Mononuclear cell (primary cell): ENCODE data around the gene WNT3A. TPM values are rescaled to one million over a fixed set of nuclear protein-coding genes. Genes with fewer than 3 reads are reported as not detected.

Experiments used
- H3K27me3 ChIP-seq: 2 replicates; pipeline ENCODE4 v1.6.0; 2011; ENCODE audit warnings: low read length, control low read depth; ENCODE audit not compliant: insufficient read depth
- H3K4me1 ChIP-seq: 2 replicates; pipeline ENCODE4 v1.5.1; 2011; ENCODE audit warnings: mild to moderate bottlenecking, low read length, control low read depth; ENCODE audit not compliant: insufficient read depth
- H3K4me3 ChIP-seq: 2 replicates; pipeline ENCODE4 v1.5.1; 2011; ENCODE audit warnings: mild to moderate bottlenecking, low read length, moderate library complexity
- H3K9me3 ChIP-seq: 2 replicates; pipeline ENCODE4 v1.5.1; 2011; ENCODE audit warnings: low read depth, mild to moderate bottlenecking, control low read depth, low read length
- total RNA-seq: library from RNA; depleted of rRNA; stranded (reverse); fragments of >200 nt; gene quantifications from one replicate; pipeline ENCODE4 v1.2.3, GENCODE V29; 2012

WNT3A gene
- total RNA-seq, 1 donor, result not detected

GRCh38 chr1:228030451-228031201 lies 23.8 kb downstream of the WNT3A start:
- no peaks in the 10 kb centered on the region for H3K27me3 ChIP-seq
- H3K9me3 ChIP-seq, result no peaks in the 10 kb centered on the region
- no peaks in the 10 kb centered on the region for H3K4me1 ChIP-seq
- no peak overlapping the region for H3K4me3 ChIP-seq

DNA sequence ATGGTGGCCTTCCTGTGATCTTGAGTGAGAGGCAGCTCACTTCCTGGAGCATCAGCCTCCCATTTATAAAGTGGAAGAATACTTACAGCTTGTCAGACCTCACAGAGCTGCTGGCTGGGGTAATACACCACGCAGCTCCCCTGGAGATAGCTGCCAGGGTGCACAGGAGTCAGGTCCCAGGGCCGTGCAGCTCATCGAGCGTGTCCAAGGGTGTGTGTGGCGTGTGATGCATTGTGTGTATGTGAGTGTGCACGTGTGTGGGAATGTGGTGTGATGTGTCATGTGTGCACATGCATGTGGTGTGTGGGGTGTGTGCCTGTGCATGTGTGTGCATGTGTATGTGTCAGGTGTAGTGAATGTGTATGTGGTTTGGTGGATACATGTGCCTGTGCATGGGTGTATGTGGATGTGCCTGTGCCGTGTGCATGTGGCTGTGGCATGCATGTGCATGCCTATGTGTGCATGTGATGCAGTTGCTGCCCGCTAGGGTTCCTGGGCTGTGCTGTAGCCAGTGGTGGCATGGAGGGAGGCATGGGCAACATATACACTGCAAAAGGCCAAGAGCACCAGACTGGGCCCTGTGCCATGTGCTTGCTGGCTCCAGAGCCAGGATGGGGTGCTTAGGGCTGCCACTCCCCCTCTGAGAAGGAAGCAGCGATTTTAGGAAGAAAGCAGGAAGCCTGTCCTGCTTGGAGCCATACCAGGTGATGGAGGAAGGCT lies 24.6 kb downstream of the WNT3A start:
- Histone ChIP-seq H3K4me1 (no peaks in the 10 kb centered on the region), H3K9me3 (no peaks in the 10 kb centered on the region), H3K4me3 (no peak overlapping the region), H3K27me3 (peaks cover 5% of the 10 kb centered on the region)

DNA sequence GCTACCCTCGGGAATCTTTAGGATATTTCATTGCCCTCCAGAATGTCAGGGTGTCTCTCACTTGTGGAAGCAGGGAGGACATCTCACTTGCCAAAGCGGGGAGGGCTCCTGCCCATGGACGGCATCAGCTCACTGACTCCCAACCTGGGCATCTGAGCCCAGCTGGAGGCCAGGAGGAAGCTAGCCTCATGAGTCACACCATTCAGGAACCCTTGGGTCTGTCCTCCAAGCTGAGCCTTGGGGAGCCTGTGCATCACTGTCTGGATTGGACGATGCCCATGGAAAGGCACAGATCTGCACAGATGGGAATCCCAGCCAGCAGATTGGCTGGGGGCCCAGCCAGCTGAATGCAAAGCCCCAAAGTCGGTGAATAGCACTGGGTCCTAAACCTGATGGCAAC lies 25.2 kb downstream of the WNT3A start:
- H3K4me1 ChIP-seq, result no peaks in the 10 kb centered on the region
- peaks cover 9% of the 10 kb centered on the region for H3K27me3 ChIP-seq
- no peak overlapping the region for H3K4me3 ChIP-seq
- H3K9me3 ChIP-seq, result no peaks in the 10 kb centered on the region

- Histone ChIP-seq H3K4me3 (no peak overlapping the region), H3K4me1 (no peaks in the 10 kb centered on the region), H3K9me3 (no peaks in the 10 kb centered on the region), H3K27me3 (peaks cover 15% of the 10 kb centered on the region)
Measured at GRCh38 chr1:228033376-228033775, 26.6 kb downstream of the WNT3A start.

DNA sequence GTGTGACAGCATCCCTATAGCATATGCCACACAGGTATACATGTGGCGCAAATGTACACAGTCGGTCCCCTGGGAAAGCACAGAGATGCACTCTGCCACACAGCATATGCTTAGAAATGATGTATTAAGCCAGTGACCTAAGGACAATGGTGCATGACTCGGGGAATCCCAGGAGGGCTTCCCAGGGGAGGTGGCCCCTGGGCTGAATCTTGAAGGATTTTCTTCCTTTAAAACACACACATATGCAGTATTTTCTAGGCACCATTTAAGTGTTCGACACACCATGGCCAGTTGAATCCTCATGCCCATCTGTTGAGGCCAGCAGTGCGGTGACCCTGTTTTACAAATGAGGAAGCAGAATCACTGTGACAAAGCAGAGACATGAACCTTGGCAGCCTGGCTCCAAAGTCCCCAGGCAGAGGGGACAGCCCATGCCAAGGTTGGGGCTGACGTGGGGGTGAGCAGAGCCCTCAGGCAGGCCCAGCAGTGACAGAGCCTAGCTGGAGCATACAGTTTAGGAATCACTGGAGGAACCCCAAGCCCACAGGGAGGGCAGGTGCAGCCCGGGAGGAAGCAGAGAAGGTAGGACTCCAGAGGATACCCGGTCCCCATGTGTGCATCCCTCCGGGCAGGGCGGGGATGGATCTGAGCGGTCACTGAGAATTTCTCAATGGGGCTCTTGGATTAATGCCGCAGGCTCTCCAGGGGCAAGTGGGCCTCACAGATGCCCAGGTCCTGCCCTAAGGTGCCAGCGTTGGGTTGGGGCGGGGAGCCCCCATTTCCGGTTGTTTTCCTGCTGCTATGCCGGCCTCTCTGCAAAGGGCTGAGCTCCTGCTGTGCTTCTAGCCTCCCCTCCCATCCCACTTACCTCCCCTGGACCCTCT lies 28.4 kb downstream of the WNT3A start:
- no peaks in the 10 kb centered on the region for H3K9me3 ChIP-seq
- H3K4me3 ChIP-seq, result no peak overlapping the region
- H3K27me3 ChIP-seq, result peaks cover 25% of the 10 kb centered on the region
- H3K4me1 ChIP-seq, result no peaks in the 10 kb centered on the region

GRCh38 chr1:228035844-228036243 lies 29.0 kb downstream of the WNT3A start:
- no peak overlapping the region for H3K4me3 ChIP-seq
- H3K9me3 ChIP-seq, result no peaks in the 10 kb centered on the region
- H3K4me1 ChIP-seq, result no peaks in the 10 kb centered on the region
- H3K27me3 ChIP-seq, result peaks cover 25% of the 10 kb centered on the region

- H3K4me3 ChIP-seq, result no peak overlapping the region
- peaks cover 25% of the 10 kb centered on the region for H3K27me3 ChIP-seq
- H3K4me1 ChIP-seq, result no peaks in the 10 kb centered on the region
- H3K9me3 ChIP-seq, result no peaks in the 10 kb centered on the region
Measured at GRCh38 chr1:228036701-228037231, 30.0 kb downstream of the WNT3A start.

- Histone ChIP-seq H3K4me3 (no peak overlapping the region), H3K4me1 (no peaks in the 10 kb centered on the region), H3K27me3 (peaks cover 25% of the 10 kb centered on the region), H3K9me3 (no peaks in the 10 kb centered on the region)
Measured at GRCh38 chr1:228037401-228038386, 30.9 kb downstream of the WNT3A start.

DNA sequence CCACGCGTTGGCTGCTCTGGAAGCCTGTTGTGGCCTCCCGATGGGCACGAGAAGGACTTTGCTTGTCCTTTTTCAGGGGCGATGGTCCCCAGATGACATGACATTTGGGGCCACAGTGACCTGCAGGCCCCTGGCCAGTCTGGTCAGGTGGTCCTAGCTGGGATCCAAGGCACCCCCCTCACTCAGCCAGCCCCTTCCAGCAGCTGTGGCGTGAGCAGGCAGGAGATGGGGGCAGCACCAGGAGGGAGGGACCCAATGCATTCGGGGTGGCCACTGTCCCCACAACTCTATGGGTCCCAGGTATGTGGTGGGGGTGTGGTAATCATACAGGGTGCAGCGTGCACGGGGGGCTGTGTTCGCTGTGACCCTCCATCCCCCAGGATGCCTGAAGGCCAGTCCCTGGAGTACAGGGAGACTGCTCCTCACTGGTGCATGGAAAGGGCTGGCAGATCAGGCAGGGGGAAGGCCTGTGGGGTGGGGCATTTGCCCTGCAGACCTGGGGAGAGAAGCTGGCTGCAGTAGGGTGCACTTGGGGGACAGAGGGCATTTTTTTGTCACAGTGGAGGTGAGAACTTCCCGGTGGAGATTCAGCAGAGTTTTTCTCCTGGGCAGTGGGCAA lies 31.7 kb downstream of the WNT3A start:
- Histone ChIP-seq H3K4me1 (no peaks in the 10 kb centered on the region), H3K9me3 (no peaks in the 10 kb centered on the region), H3K27me3 (peaks cover 25% of the 10 kb centered on the region), H3K4me3 (no peak overlapping the region)

- H3K27me3 ChIP-seq, result peaks cover 25% of the 10 kb centered on the region
Measured at GRCh38 chr1:228039006-228039903, 32.5 kb downstream of the WNT3A start.

DNA sequence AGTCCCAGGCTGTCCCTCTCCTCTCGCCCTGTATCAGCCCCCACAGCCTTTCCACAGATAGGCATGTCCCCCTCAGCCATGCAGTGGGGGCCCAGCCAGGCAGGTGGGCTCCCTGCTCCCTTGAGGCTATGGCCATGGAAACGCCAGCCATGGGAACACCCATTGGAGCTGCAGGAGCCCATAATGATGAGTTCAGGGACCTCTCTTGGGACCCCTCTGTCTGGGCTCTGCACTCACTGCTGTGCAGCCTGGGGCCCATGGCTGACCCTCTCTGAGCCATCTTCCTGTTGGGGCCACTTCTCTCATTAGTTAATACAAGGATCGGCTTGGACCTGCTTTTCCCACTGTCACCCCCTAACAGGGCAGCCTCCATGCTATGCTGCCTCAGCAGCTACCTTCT lies 33.2 kb downstream of the WNT3A start:
- Histone ChIP-seq H3K4me1 (no peaks in the 10 kb centered on the region), H3K9me3 (no peaks in the 10 kb centered on the region), H3K27me3 (peaks cover 25% of the 10 kb centered on the region), H3K4me3 (no peak overlapping the region)

More at GRCh38 chr1:228039006-228039903, 32.5 kb downstream of the WNT3A start:
- no peaks in the 10 kb centered on the region for H3K9me3 ChIP-seq
- H3K4me1 ChIP-seq, result no peaks in the 10 kb centered on the region
- H3K4me3 ChIP-seq, result no peak overlapping the region

GRCh38 chr1:228041316-228041715 lies 34.5 kb downstream of the WNT3A start:
- H3K4me1 ChIP-seq, result no peaks in the 10 kb centered on the region
- peaks cover 21% of the 10 kb centered on the region for H3K27me3 ChIP-seq
- no peak overlapping the region for H3K4me3 ChIP-seq
- no peaks in the 10 kb centered on the region for H3K9me3 ChIP-seq

DNA sequence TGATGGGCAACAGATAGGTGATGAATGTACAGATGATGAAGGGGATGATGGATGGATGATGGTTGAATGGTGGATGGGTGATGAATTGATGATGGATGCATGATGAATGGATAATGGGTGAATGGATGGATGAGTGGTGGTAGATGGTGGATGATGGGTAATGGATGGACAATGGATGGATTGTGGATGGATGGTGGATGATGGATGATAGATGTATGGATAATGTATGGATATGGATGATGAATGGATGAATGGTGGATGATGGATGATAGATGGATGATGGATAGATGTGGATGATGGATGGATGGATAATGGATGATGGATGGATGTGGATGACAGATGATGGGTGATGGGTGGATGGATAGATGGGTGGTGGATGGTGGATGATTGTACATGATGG lies 35.7 kb downstream of the WNT3A start:
- Histone ChIP-seq H3K4me1 (no peaks in the 10 kb centered on the region), H3K4me3 (no peak overlapping the region), H3K27me3 (peaks cover 15% of the 10 kb centered on the region), H3K9me3 (no peaks in the 10 kb centered on the region)
